K562 (cell line): ENCODE measurements around the gene ZNF335. TPM values are rescaled to one million over a fixed set of nuclear protein-coding genes. Genes with fewer than 3 reads are reported as not detected.

Experiments
- ATAC-seq: fragments of 200-7000 bp; cut with Tn5 transposase; 3 replicates; pipeline ENCODE4 v1.9.1; 2020; ENCODE audit warnings: moderate library complexity
- BruUV-seq: library from RNA; stranded (reverse); fragments of 400-500 nt; replicated peaks from 2 replicates; lab custom pipeline; 2021; lab: Mats Ljungman, UMichigan
- CTCF ChIA-PET: fragments of 300-600 bp; formaldehyde crosslinking; extraction: SDS; loops from one replicate; lab custom pipeline; 2021; ENCODE audit warnings: low intra/inter-chr PET ratio; lab: Yijun Ruan, JAX
- POLR2A ChIA-PET: fragments of 300-600, 350-650 bp; sonication (Branson Sonifier 250); formaldehyde crosslinking; extraction: SDS; loops from one replicate; lab custom pipeline; 2021; ENCODE audit warnings: antibody characterized with exemption, inconsistent platforms; lab: Yijun Ruan, JAX
- DNase-seq, 4 experiments: peaks; one replicate each; pipeline versions ENCODE4 v3.0.0 to v3.0.0-alpha.2; 2011 to 2018; ENCODE audit warnings: low spot score in 3 of 4, mixed read lengths in 3 of 4; ENCODE audit errors: extremely low read depth in 1 of 4
- FAIRE-seq: peaks from 2 replicates; lab custom pipeline; 2011; peaks lifted over from hg19 to GRCh38; lab: Jason Lieb, UNC
- H2AFZ ChIP-seq: 2 replicates; pipeline ENCODE4 v1.6.0; 2011; ENCODE audit warnings: low read depth, low read length, control low read depth, inconsistent platforms
- H3K27ac ChIP-seq: fragments of 200-600 bp; 3 replicates; pipeline ENCODE4 v1.8.0; 2011; ENCODE audit warnings: low read depth, mild to moderate bottlenecking, control low read depth, inconsistent platforms, low read length, moderate library complexity, mixed read lengths; ENCODE audit errors: extremely low read depth
- H3K27me3 ChIP-seq, 2 experiments: fragments of 300-600 bp in 1 of 2; 2 replicates in 1 of 2; 3 replicates in 1 of 2; pipeline versions ENCODE4 v1.6.0 to v1.8.0; 2011; ENCODE audit warnings: inconsistent platforms in 2 of 2, low read length in 2 of 2, mild to moderate bottlenecking in 1 of 2, mixed read lengths in 1 of 2, moderate library complexity in 1 of 2; ENCODE audit not compliant: control insufficient read depth in 2 of 2, insufficient read depth in 2 of 2
- H3K36me3 ChIP-seq: fragments of 300-600 bp; 3 replicates; pipeline ENCODE4 v1.8.0; 2011; ENCODE audit warnings: mild to moderate bottlenecking, low read length, inconsistent platforms; ENCODE audit not compliant: control insufficient read depth, insufficient read depth
- H3K4me1 ChIP-seq, 2 experiments: fragments of 200-600 bp in 1 of 2; replicated peaks in 1 of 2; 2 replicates in 1 of 2; 3 replicates in 1 of 2; pipeline versions ENCODE4 v1.5.1 to v1.8.0; 2011; ENCODE audit warnings: inconsistent platforms in 2 of 2, low read length in 2 of 2, mild to moderate bottlenecking in 1 of 2, mixed read lengths in 1 of 2, moderate library complexity in 1 of 2; ENCODE audit not compliant: control insufficient read depth in 2 of 2, insufficient read depth in 2 of 2
- H3K4me2 ChIP-seq: 2 replicates; pipeline ENCODE4 v1.6.1; 2011; ENCODE audit warnings: low read length, control low read depth, inconsistent platforms, mixed read lengths; ENCODE audit not compliant: insufficient read depth
- H3K4me3 ChIP-seq: fragments of 200-600 bp; sonication (generic), shearing (Covaris generic); 2 replicates; pipeline ENCODE4 v1.5.1; 2016; ENCODE audit warnings: control low read depth, inconsistent platforms
- H3K79me2 ChIP-seq: fragments of 200-600 bp; 3 replicates; pipeline ENCODE4 v1.8.0; 2011; ENCODE audit warnings: low read length, inconsistent platforms; ENCODE audit not compliant: control insufficient read depth, insufficient read depth
- H3K9ac ChIP-seq, 2 experiments: 2 replicates each; pipeline versions ENCODE4 v1.6.0 to v1.6.1; 2011; ENCODE audit warnings: low read depth in 2 of 2, low read length in 2 of 2, control low read depth in 1 of 2, inconsistent platforms in 1 of 2, mild to moderate bottlenecking in 1 of 2, mixed read lengths in 1 of 2; ENCODE audit not compliant: insufficient read depth in 1 of 2
- H3K9me1 ChIP-seq: one replicate; pipeline ENCODE4 v1.6.0; 2011; ENCODE audit warnings: inconsistent platforms, mild to moderate bottlenecking, low read length, moderate library complexity; ENCODE audit not compliant: control insufficient read depth, insufficient read depth
- H3K9me3 ChIP-seq: replicated peaks from 2 replicates; pipeline ENCODE4 v1.5.1; 2011; ENCODE audit warnings: low read depth, low read length, inconsistent platforms; ENCODE audit not compliant: control insufficient read depth, insufficient read depth
- H4K20me1 ChIP-seq: replicated peaks from 2 replicates; pipeline ENCODE4 v1.6.1; 2011; ENCODE audit warnings: low read length, inconsistent platforms, mixed read lengths; ENCODE audit not compliant: control insufficient read depth, insufficient read depth
- HEY1 ChIP-seq: fragments of 250-450 bp; sonication (Bioruptor Pico); IDR thresholded peaks from 2 replicates; pipeline ENCODE4 v1.5.0; 2020; ENCODE audit warnings: mild to moderate bottlenecking, moderate library complexity, borderline replicate concordance
- SLC30A9 ChIP-seq: fragments of 250-450 bp; sonication (Bioruptor Pico); IDR thresholded peaks from 2 replicates; pipeline ENCODE4 v1.8.0; 2022; ENCODE audit warnings: mild to moderate bottlenecking, moderate library complexity
- ZNF354B ChIP-seq: fragments of 250-450 bp; sonication (Bioruptor Pico); IDR thresholded peaks from 2 replicates; pipeline ENCODE4 v1.4.0; 2020
- WGBS: fragments of 100-300 bp; shearing (Covaris generic); methylation state at CpG from one replicate; pipeline ENCODE4 v1.1.6; 2016; ENCODE audit warnings: low coverage, mixed read lengths; ENCODE audit not compliant: insufficient coverage; ENCODE audit errors: missing lambda C conversion rate; 5-methylcytosine and 5-hydroxymethylcytosine counted together
- in situ Hi-C: fragments of 300-500 bp; cut with MboI; formaldehyde crosslinking; loops from 4 replicates; pipeline ENCODE4 v1.15.0; 2018; ENCODE audit warnings: inconsistent platforms, mixed read lengths
- intact Hi-C: fragments of 100-400 bp; cut with micrococcal nuclease; formaldehyde crosslinking; loops from 2 replicates; pipeline ENCODE4 v1.14.2; 2022
- polyA plus RNA-seq, 8 experiments: library from polyadenylated mRNA; depleted of rRNA in 4 of 8; stranded (reverse) in 5 of 8; unstranded in 3 of 8; fragments of >200 nt; fragmentation: Nextera tagmentation in 2 of 8; fragmentation: Illumina TruSeq in 1 of 8; extraction: Ambion mirVana in 2 of 8; extraction: Trizol in 1 of 8; gene quantifications; 2 replicates each; pipeline versions ENCODE4 v1.2.1 to v1.2.3, GENCODE V29; 2011 to 2014; ENCODE audit warnings: inconsistent platforms in 1 of 8, missing spikeins in 1 of 8
- total RNA-seq, 7 experiments: library from RNA; depleted of rRNA in 6 of 7; stranded (reverse); fragments of >200 nt in 6 of 7; fragmentation: Illumina TruSeq in 2 of 7; extraction: Trizol in 2 of 7; gene quantifications; 2 replicates each; pipeline versions ENCODE4 v1.2.1 to v1.2.3, GENCODE V29; 2011 to 2021; ENCODE audit warnings: low replicate concordance in 1 of 7
- TF ChIP-seq, protein P1 (sequence below): sonication (generic); formaldehyde crosslinking; IDR thresholded peaks from 2 replicates; pipeline ENCODE4 v1.8.0; 2022; ENCODE audit warnings: missing genetic modification reagents, mild to moderate bottlenecking, borderline replicate concordance
- TF ChIP-seq, protein P2 (sequence below): fragments of 450-650 bp; IDR thresholded peaks from 2 replicates; pipeline ENCODE4 v1.6.1; 2016; ENCODE audit warnings: antibody characterized with exemption
- TF ChIP-seq, protein P3 (sequence below): fragments of 450-650 bp; formaldehyde crosslinking; conservative IDR thresholded peaks from 2 replicates; pipeline ENCODE4 v1.4.0; 2022; ENCODE audit warnings: mild to moderate bottlenecking, missing genetic modification characterization

The ZNF335 gene
- total and polyA plus RNA-seq, 9 of the 15 experiments (the other 6 are each of a cell fraction or from before 2014, with no cell fraction given), result 0.39 to 16.0 (median 7.6) TPM

DNA sequence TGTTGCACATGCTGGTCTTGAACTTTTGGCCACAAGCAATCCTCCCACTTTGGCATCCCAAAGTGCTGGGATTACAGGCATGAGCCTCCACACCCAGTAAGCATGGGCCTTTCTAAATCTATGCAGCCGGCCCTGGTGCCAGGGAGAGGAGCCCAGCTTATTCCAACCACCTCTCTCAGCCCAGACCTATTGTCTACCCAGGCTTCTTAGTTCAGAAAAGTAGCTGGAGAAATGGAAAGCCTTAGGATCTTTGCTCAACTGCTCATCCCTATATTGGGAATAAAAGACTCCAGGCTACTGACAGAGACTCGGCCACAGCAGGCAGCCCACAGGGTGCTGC lies 45.3 kb downstream of the ZNF335 start:
- BruUV-seq, result no TSS peak
- ATAC-seq, result no peak
- 42% methylated on average over 2 of the region's 2 CpGs for WGBS
- Histone ChIP-seq H2AFZ (no peak overlapping the region), H3K4me1 (peaks cover 6 to 10% of the 10 kb centered on the region in 2 experiments; a peak in 4 of 5 replicates), H3K27ac (no peak overlapping the region), H3K9me3 (no peaks in the 10 kb centered on the region), H3K4me2 (no peak overlapping the region), H4K20me1 (peaks cover 3% of the 10 kb centered on the region; the same call in 1 of the 2 replicates), H3K4me3 (no peak overlapping the region), H3K36me3 (no peaks in the 10 kb centered on the region), H3K9me1 (no peaks in the 10 kb centered on the region), H3K79me2 (no peaks in the 10 kb centered on the region), H3K27me3 (no peaks in the 10 kb centered on the region; a peak in 1 of 5 replicates), H3K9ac (no peak overlapping the region)
- DNase-seq, result no peak
- in situ Hi-C loops, result no loop called here
- POLR2A ChIA-PET, result interaction anchor here (0.6 to 8.0 kb wide), 4 partner anchors 6 to 80 kb away, joined by 3 to 91 read pairs (median 4); partner anchors contain the start of gene PCIF1
- CTCF ChIA-PET, result no interaction called here
- FAIRE-seq, result no peak
- TF ChIP-seq ZNF354B (CRISPR knock-in tag) (no peak), SLC30A9 (no peak), HEY1 (CRISPR knock-in tag) (no peak)
- TF ChIP-seq, protein P1, sequence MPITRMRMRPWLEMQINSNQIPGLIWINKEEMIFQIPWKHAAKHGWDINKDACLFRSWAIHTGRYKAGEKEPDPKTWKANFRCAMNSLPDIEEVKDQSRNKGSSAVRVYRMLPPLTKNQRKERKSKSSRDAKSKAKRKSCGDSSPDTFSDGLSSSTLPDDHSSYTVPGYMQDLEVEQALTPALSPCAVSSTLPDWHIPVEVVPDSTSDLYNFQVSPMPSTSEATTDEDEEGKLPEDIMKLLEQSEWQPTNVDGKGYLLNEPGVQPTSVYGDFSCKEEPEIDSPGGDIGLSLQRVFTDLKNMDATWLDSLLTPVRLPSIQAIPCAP (CRISPR knock-in tag), result no peak
- TF ChIP-seq, protein P2, sequence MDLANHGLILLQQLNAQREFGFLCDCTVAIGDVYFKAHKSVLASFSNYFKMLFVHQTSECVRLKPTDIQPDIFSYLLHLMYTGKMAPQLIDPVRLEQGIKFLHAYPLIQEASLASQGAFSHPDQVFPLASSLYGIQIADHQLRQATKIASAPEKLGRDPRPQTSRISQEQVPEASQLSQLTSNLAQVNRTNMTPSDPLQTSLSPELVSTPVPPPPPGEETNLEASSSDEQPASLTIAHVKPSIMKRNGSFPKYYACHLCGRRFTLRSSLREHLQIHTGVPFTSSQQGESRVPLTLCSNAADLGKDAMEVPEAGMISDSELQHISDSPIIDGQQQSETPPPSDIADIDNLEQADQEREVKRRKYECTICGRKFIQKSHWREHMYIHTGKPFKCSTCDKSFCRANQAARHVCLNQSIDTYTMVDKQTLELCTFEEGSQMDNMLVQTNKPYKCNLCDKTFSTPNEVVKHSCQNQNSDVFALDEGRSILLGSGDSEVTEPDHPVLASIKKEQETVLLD, result no peak
- TF ChIP-seq, protein P3, sequence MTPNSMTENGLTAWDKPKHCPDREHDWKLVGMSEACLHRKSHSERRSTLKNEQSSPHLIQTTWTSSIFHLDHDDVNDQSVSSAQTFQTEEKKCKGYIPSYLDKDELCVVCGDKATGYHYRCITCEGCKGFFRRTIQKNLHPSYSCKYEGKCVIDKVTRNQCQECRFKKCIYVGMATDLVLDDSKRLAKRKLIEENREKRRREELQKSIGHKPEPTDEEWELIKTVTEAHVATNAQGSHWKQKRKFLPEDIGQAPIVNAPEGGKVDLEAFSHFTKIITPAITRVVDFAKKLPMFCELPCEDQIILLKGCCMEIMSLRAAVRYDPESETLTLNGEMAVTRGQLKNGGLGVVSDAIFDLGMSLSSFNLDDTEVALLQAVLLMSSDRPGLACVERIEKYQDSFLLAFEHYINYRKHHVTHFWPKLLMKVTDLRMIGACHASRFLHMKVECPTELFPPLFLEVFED (CRISPR knock-in tag), result no peak
- intact Hi-C loops, result no loop called here
